ENCODE measurements around the gene MYH7.
"Not testable (repeated sequence)": the region's sequence is repeated elsewhere in the genome, so short reads cannot be mapped to it uniquely, and the experiment has no call there.

MYH7 gene

DNA sequence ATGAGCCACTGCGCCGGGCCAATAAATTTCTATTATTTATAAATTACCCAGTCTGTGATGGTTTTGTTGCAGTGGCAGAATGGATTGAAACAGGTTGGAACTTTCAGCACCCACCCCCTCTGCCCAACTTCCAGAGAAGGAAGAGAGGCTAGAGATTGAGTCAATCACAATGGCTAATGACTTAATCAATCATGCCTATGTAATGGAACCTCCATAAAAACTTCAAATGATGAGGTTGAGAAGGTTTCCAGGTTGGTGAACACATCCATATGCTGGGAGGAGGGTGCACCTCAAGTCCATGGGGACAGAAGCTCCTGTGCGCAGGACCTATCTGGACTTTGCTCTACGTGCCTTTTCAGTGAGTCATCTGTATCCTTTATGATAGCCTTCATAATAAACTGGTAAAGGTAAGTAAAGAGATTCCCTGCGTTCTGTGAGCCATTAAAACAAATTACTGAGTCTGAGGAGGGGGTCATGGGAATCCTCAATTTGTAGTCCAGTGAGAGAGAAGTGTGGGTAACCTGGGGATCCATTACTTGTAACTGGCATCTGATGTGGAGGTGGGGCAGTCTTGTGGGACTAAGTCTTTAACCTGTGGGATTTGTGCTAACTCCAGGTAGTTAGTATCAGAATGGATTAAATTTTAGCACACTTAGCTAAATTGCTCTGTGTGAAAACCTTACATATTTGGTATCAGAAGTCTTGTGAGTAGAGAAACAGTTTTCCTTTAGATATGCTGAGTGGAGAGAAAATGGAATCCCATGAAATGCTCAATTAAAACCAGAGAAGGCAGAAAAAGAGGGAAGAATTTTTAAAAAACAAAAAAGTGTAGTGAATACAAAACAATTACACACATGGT lies 22.4 kb upstream of the MYH7 start:
- Histone ChIP-seq H3K36me3 (ENCODE audit: control insufficient read depth, insufficient read depth, low read length) (no peaks in the 10 kb centered on the region), H3K79me2 (no peaks in the 10 kb centered on the region), H3K4me3 (ENCODE audit: low read depth, low read length) (no peak overlapping the region), H3K27me3 (ENCODE audit: control insufficient read depth, insufficient read depth, low read length) (no peaks in the 10 kb centered on the region), H3K4me2 (ENCODE audit: low read length) (no peak overlapping the region), H3K4me1 (no peaks in the 10 kb centered on the region), H3K9ac (no peak overlapping the region), H2AFZ (no peak overlapping the region), H3K9me3 (ENCODE audit: control insufficient read depth, low read length) (no peaks in the 10 kb centered on the region), H3K27ac (no peak overlapping the region)
- TF ChIP-seq, protein P1, sequence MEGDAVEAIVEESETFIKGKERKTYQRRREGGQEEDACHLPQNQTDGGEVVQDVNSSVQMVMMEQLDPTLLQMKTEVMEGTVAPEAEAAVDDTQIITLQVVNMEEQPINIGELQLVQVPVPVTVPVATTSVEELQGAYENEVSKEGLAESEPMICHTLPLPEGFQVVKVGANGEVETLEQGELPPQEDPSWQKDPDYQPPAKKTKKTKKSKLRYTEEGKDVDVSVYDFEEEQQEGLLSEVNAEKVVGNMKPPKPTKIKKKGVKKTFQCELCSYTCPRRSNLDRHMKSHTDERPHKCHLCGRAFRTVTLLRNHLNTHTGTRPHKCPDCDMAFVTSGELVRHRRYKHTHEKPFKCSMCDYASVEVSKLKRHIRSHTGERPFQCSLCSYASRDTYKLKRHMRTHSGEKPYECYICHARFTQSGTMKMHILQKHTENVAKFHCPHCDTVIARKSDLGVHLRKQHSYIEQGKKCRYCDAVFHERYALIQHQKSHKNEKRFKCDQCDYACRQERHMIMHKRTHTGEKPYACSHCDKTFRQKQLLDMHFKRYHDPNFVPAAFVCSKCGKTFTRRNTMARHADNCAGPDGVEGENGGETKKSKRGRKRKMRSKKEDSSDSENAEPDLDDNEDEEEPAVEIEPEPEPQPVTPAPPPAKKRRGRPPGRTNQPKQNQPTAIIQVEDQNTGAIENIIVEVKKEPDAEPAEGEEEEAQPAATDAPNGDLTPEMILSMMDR (IDR thresholded peaks at IDR 0.05), result no peak

DNA sequence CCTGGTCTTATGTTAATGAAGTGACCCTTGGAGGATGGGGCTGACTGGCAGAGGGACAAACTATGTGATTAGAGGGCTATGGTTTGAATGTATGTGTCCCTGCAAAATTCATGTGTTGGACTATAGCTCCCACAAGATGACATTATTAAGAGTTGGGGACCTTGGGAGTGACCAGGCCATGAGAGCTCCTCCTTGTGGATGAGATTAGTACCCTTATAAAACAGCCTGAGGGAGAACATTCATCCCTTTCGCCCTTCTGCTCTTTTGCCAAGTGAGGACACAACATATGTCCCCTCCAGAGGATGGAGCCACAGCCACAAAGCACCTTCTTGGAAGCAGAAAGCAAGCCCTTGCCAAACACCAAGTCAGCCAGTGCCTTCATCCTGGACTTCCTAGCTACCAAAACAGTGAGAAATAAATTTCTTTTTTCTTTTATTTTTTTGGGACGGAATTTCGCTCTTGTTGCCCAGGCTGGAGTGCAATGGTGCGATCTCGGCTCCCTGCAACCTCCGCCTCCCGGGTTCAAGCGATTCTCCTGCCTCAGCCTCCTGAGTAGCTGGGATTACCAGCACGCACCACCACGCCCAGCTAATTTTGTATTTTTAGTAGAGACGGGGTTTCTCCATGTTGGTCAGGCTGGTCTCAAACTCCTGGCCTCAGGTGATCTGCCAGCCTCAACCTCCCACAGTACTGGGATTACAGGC lies 21.6 kb upstream of the MYH7 start:
- H3K27me3 ChIP-seq (ENCODE audit: control insufficient read depth, insufficient read depth, low read length); H3K9ac ChIP-seq; H3K4me2 ChIP-seq (ENCODE audit: low read length); H3K4me3 ChIP-seq (ENCODE audit: low read depth, low read length); H3K4me1 ChIP-seq; H3K27ac ChIP-seq; H2AFZ ChIP-seq; H3K79me2 ChIP-seq; H3K9me3 ChIP-seq (ENCODE audit: control insufficient read depth, low read length); H3K36me3 ChIP-seq (ENCODE audit: control insufficient read depth, insufficient read depth, low read length): not testable (repeated sequence)

- Histone ChIP-seq H3K9ac (no peak overlapping the region), H2AFZ (no peak overlapping the region), H3K27ac (no peak overlapping the region), H3K4me3 (ENCODE audit: low read depth, low read length) (no peak overlapping the region), H3K36me3 (ENCODE audit: control insufficient read depth, insufficient read depth, low read length) (no peaks in the 10 kb centered on the region), H3K9me3 (ENCODE audit: control insufficient read depth, low read length) (no peaks in the 10 kb centered on the region), H3K79me2 (no peaks in the 10 kb centered on the region), H3K4me2 (ENCODE audit: low read length) (no peak overlapping the region), H3K27me3 (ENCODE audit: control insufficient read depth, insufficient read depth, low read length) (no peaks in the 10 kb centered on the region), H3K4me1 (no peaks in the 10 kb centered on the region)
- TF ChIP-seq, protein P1 (IDR thresholded peaks at IDR 0.05), result no peak
These were observed 19.0 kb upstream of the MYH7 start for GRCh38 chr14:23454445-23454856.

- Histone ChIP-seq H3K27me3 (ENCODE audit: control insufficient read depth, insufficient read depth, low read length) (no peaks in the 10 kb centered on the region), H2AFZ (no peak overlapping the region), H3K27ac (no peak overlapping the region), H3K4me2 (ENCODE audit: low read length) (no peak overlapping the region), H3K4me3 (ENCODE audit: low read depth, low read length) (no peak overlapping the region), H3K79me2 (no peaks in the 10 kb centered on the region), H3K36me3 (ENCODE audit: control insufficient read depth, insufficient read depth, low read length) (no peaks in the 10 kb centered on the region), H3K9ac (no peak overlapping the region), H3K9me3 (ENCODE audit: control insufficient read depth, low read length) (no peaks in the 10 kb centered on the region), H3K4me1 (no peaks in the 10 kb centered on the region)
- TF ChIP-seq, protein P1 (IDR thresholded peaks at IDR 0.05), result no peak
These were observed 16.8 kb upstream of the MYH7 start for GRCh38 chr14:23452237-23452636.

- Histone ChIP-seq H3K9ac (no peak overlapping the region), H3K27me3 (ENCODE audit: control insufficient read depth, insufficient read depth, low read length) (no peaks in the 10 kb centered on the region), H3K9me3 (ENCODE audit: control insufficient read depth, low read length) (no peaks in the 10 kb centered on the region), H3K4me2 (ENCODE audit: low read length) (no peak overlapping the region), H3K4me3 (ENCODE audit: low read depth, low read length) (no peak overlapping the region), H3K36me3 (ENCODE audit: control insufficient read depth, insufficient read depth, low read length) (no peaks in the 10 kb centered on the region), H3K79me2 (no peaks in the 10 kb centered on the region), H3K4me1 (no peaks in the 10 kb centered on the region), H2AFZ (no peak overlapping the region), H3K27ac (no peak overlapping the region)
- TF ChIP-seq, protein P1 (IDR thresholded peaks at IDR 0.05), result no peak
These were observed 14.9 kb upstream of the MYH7 start for GRCh38 chr14:23450379-23450778.
